PC-9 (cell line): Measurements from ENCODE around the gene UBAP2. TPM values are rescaled to one million over a fixed set of nuclear protein-coding genes. Genes with fewer than 3 reads are reported as not detected.

Source experiments
- BruUV-seq: library from RNA; stranded (reverse); fragments of 400-500 nt; replicated peaks from 2 replicates; lab custom pipeline; 2021; lab: Mats Ljungman, UMichigan
- CTCF ChIA-PET: fragments of 300-600 bp; sonication (Branson Sonifier 250); formaldehyde crosslinking; loops from one replicate; lab custom pipeline; 2022; ENCODE audit warnings: antibody characterized with exemption; lab: Charles Lee
- POLR2A ChIA-PET: fragments of 300-600 bp; sonication (Branson Sonifier 250); formaldehyde crosslinking; loops from one replicate; lab custom pipeline; 2022; ENCODE audit warnings: antibody characterized with exemption; ENCODE audit not compliant: unreplicated experiment; lab: Charles Lee
- DNase-seq, 2 experiments: peaks; one replicate each; pipeline versions ENCODE4 v3.0.0 to v3.0.0-alpha.2; 2015 to 2022; ENCODE audit warnings: mixed read lengths in 1 of 2
- H2AFZ ChIP-seq: fragments of 200-600 bp; sonication (generic); 2 replicates; pipeline ENCODE4 v1.8.1; 2017; ENCODE audit warnings: antibody characterized with exemption
- H3F3A ChIP-seq: fragments of 200-600 bp; sonication (generic); 2 replicates; pipeline ENCODE4 v1.8.1; 2017; ENCODE audit warnings: antibody characterized with exemption, mild to moderate bottlenecking, low read depth; ENCODE audit not compliant: insufficient read depth
- H3K27ac ChIP-seq: fragments of 200-600 bp; sonication (generic); 2 replicates; pipeline ENCODE4 v1.6.1; 2016; ENCODE audit warnings: mixed run types
- H3K27me3 ChIP-seq: fragments of 200-600 bp; sonication (generic); 2 replicates; pipeline ENCODE4 v1.6.1; 2016; ENCODE audit warnings: low read depth, mixed run types; ENCODE audit not compliant: insufficient read depth
- H3K36me3 ChIP-seq: fragments of 200-600 bp; sonication (generic); 2 replicates; pipeline ENCODE4 v1.6.1; 2016; ENCODE audit warnings: low read depth, mixed run types
- H3K4me1 ChIP-seq: fragments of 200-600 bp; sonication (generic); replicated peaks from 2 replicates; pipeline ENCODE4 v1.6.1; 2016; ENCODE audit warnings: mixed run types; ENCODE audit not compliant: insufficient read depth
- H3K4me2 ChIP-seq: fragments of 200-600 bp; sonication (generic); 2 replicates; pipeline ENCODE4 v1.6.1; 2017; ENCODE audit warnings: mixed run types
- H3K4me3 ChIP-seq: fragments of 200-600 bp; sonication (generic); 2 replicates; pipeline ENCODE4 v1.6.1; 2016; ENCODE audit warnings: mixed run types
- H3K79me2 ChIP-seq: fragments of 200-600 bp; sonication (generic); 2 replicates; pipeline ENCODE4 v1.6.1; 2017; ENCODE audit warnings: low read depth, mixed run types
- H3K9me2 ChIP-seq: fragments of 200-600 bp; sonication (generic); 2 replicates; pipeline ENCODE4 v1.8.1; 2017; ENCODE audit warnings: mild to moderate bottlenecking; ENCODE audit not compliant: insufficient read depth
- H3K9me3 ChIP-seq: fragments of 200-600 bp; sonication (generic); 2 replicates; pipeline ENCODE4 v1.8.1; 2016; ENCODE audit warnings: low read depth; ENCODE audit not compliant: insufficient read depth
- H4K20me1 ChIP-seq: fragments of 200-600 bp; sonication (generic); 2 replicates; pipeline ENCODE4 v1.8.1; 2017; ENCODE audit not compliant: insufficient read depth
- CTCF ChIP-seq: fragments of 200-600 bp; sonication (generic); conservative IDR thresholded peaks from 2 replicates; pipeline ENCODE4 v1.6.1; 2017; ENCODE audit warnings: mixed run types, antibody characterized with exemption, mild to moderate bottlenecking, moderate library complexity
- EZH2 ChIP-seq: fragments of 200-600 bp; sonication (generic); IDR thresholded peaks from 2 replicates; pipeline ENCODE4 v1.8.0; 2017; ENCODE audit warnings: antibody characterized with exemption, low read depth
- intact Hi-C: fragments of 100-400 bp; cut with micrococcal nuclease; formaldehyde crosslinking; loops from one replicate; pipeline ENCODE4 v1.10.0; 2022; ENCODE audit not compliant: unreplicated experiment
- total RNA-seq: library from RNA; stranded (reverse); gene quantifications from 2 replicates; pipeline ENCODE4 v1.2.3, GENCODE V29; 2021

UBAP2 gene
- total RNA-seq, 1 experiment from 2014 or later: 27.6 TPM

GRCh38 chr9:33931326-33931725 is 117.4 kb downstream of the UBAP2 start:
- H3K27ac ChIP-seq: no peak overlapping the region
- H3K4me3 ChIP-seq: no peak overlapping the region
- H3K4me1 ChIP-seq: no peaks in the 10 kb centered on the region
- no peaks in the 10 kb centered on the region for H4K20me1 ChIP-seq
- H3K4me2 ChIP-seq: no peak overlapping the region
- intact Hi-C loops: no loop called here
- ChIA-PET POLR2A (no interaction called here), CTCF (no interaction called here)
- no TSS peak for BruUV-seq
- no peak overlapping the region for H2AFZ ChIP-seq
- TF ChIP-seq CTCF: no peak
- TF ChIP-seq EZH2: no peak
- H3F3A ChIP-seq: no peaks in the 10 kb centered on the region
- H3K27me3 ChIP-seq: no peaks in the 10 kb centered on the region
- DNase-seq: no peak
- H3K36me3 ChIP-seq: no peaks in the 10 kb centered on the region; the same call in 1 of the 2 replicates
- H3K9me3 ChIP-seq: no peaks in the 10 kb centered on the region
- H3K9me2 ChIP-seq: no peaks in the 10 kb centered on the region
- H3K79me2 ChIP-seq: no peaks in the 10 kb centered on the region

GRCh38 chr9:33927694-33928093 is 121.0 kb downstream of the UBAP2 start:
- Histone ChIP-seq H3F3A (no peaks in the 10 kb centered on the region), H3K27me3 (no peaks in the 10 kb centered on the region), H3K9me3 (no peaks in the 10 kb centered on the region), H3K4me2 (no peak overlapping the region), H3K4me3 (no peak overlapping the region), H3K36me3 (no peaks in the 10 kb centered on the region; the same call in 1 of the 2 replicates), H2AFZ (no peak overlapping the region), H3K27ac (no peak overlapping the region), H3K4me1 (no peaks in the 10 kb centered on the region), H4K20me1 (no peaks in the 10 kb centered on the region), H3K9me2 (no peaks in the 10 kb centered on the region), H3K79me2 (no peaks in the 10 kb centered on the region)
- TF ChIP-seq CTCF (no peak), EZH2 (no peak)
- POLR2A ChIA-PET: no interaction called here
- intact Hi-C loops: loop anchor here (10.0 kb wide), 1 partner anchor 447 kb away; the partner anchor contains the start of gene MYORG
- no peak for DNase-seq
- BruUV-seq: no TSS peak
- CTCF ChIA-PET: no interaction called here

- TF ChIP-seq CTCF: no peak
- H3K4me2 ChIP-seq: no peak overlapping the region
- POLR2A ChIA-PET: no interaction called here
- H2AFZ ChIP-seq: no peak overlapping the region
- H3K9me2 ChIP-seq: no peaks in the 10 kb centered on the region
- H3F3A ChIP-seq: no peaks in the 10 kb centered on the region
- H3K9me3 ChIP-seq: no peaks in the 10 kb centered on the region
- no peak overlapping the region for H3K27ac ChIP-seq
- no peak for DNase-seq
- no peaks in the 10 kb centered on the region for H3K27me3 ChIP-seq
- CTCF ChIA-PET: no interaction called here
- no peaks in the 10 kb centered on the region for H3K4me1 ChIP-seq
- H3K79me2 ChIP-seq: no peaks in the 10 kb centered on the region
- intact Hi-C loops: loop anchor here (10.0 kb wide), 1 partner anchor 448 kb away; the partner anchor contains the start of gene MYORG
- BruUV-seq: no TSS peak
- no peak overlapping the region for H3K4me3 ChIP-seq
- no peaks in the 10 kb centered on the region for H4K20me1 ChIP-seq
- H3K36me3 ChIP-seq: no peaks in the 10 kb centered on the region; the same call in 1 of the 2 replicates
Observed at GRCh38 chr9:33926746-33927485, 121.8 kb downstream of the UBAP2 start.
